Measurements from ENCODE around the gene GLRX5.
A peak's percentile ranks its signal among the peaks of the same experiment; 100 is the strongest.
"Not testable (repeated sequence)": the region's sequence is repeated elsewhere in the genome, so short reads cannot be mapped to it uniquely, and the experiment has no call there.

The GLRX5 gene

DNA sequence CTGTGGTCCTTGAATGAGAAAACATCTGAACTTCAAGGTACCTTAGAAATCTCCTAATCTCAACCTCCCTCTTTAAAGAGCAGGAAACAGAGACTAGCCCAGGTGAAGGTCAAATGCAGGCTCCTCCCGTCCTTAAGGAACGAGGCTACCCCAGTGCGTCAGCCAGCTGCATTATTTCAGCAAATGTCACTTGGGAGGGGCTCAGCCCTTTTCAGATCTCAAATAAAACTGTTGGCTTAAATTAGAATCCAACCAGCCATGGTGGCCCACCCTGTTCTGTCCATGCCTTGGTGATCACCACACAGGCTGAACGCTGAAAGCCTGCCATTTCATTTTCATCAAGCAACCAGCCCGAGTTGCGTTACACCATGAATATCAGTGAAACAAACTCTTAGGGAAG, 25.4 kb upstream of the GLRX5 start:
- Histone ChIP-seq H2BK5ac (ENCODE audit: low read depth, low read length, poor library complexity) (no peak overlapping the region), H3K4ac (ENCODE audit: low read depth, low read length) (no peak overlapping the region), H2BK120ac (ENCODE audit: insufficient read depth, low read length, poor library complexity) (no peak overlapping the region), H3K4me1 (ENCODE audit: control insufficient read depth in 1 of 2, insufficient read depth in 2 of 2, low read length in 2 of 2) (peaks cover 15 to 16% of the 10 kb centered on the region in 2 experiments), H2AK5ac (ENCODE audit: low read length) (no peak overlapping the region), H3K36me3 (ENCODE audit: control insufficient read depth in 1 of 2, insufficient read depth in 2 of 2, low read length in 2 of 2) (no peaks in the 10 kb centered on the region), H3K23ac (ENCODE audit: low read length) (no peak overlapping the region), H3K4me2 (ENCODE audit: low read length) (no peak overlapping the region), H2BK12ac (ENCODE audit: low read length) (no peak overlapping the region), H3K79me1 (ENCODE audit: low read length) (peaks cover 5% of the 10 kb centered on the region), H3K9me3 (ENCODE audit: insufficient read depth, low read depth, low read length) (no peaks in the 10 kb centered on the region), H2AFZ (ENCODE audit: insufficient read depth, low read length, poor library complexity) (no peak overlapping the region), H3K79me2 (ENCODE audit: control insufficient read depth, insufficient read depth, low read length, poor library complexity) (peaks cover 2% of the 10 kb centered on the region), H3K27ac (ENCODE audit: low read depth, low read length) (no peak overlapping the region), H4K8ac (ENCODE audit: low read depth, low read length) (no peak overlapping the region), H3K27me3 (ENCODE audit: insufficient read depth, low read length) (no peaks in the 10 kb centered on the region), H4K12ac (ENCODE audit: low read depth, low read length) (no peak overlapping the region), H3K18ac (ENCODE audit: low read length) (no peak overlapping the region), H4K91ac (ENCODE audit: low read depth, low read length) (no peak overlapping the region), H3K9ac (ENCODE audit: low read length) (no peak overlapping the region), H3K4me3 (ENCODE audit: low read depth, low read length) (no peak overlapping the region), H3K14ac (ENCODE audit: low read length) (no peak overlapping the region)
- DNase-seq = no peak
- WGBS (ENCODE audit: extremely low coverage, insufficient coverage, insufficient read length) = no CpG with 5 or more reads among the region's 6 CpGs

DNA sequence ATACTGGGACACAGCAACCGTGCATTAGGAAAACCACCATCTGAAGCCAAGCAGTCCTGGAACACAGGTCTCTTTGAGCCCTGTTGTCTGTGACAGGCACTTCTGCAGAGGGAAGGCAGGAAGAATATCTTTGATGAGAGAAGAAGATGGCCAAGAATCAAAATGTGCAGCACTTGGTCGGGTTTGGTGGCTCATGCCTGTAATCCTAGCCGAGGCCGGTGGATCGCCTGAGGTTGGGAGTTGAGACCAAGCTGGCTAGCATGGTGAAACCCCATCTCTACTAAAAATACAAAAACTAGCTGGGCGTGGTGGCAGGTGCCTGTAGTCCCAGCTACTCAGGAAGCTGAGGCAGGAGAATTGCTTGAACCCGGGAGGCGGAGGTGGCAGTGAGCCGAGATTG, 24.5 kb upstream of the GLRX5 start:
- H3K9me3 ChIP-seq (ENCODE audit: insufficient read depth, low read depth, low read length); H4K12ac ChIP-seq (ENCODE audit: low read depth, low read length); H3K9ac ChIP-seq (ENCODE audit: low read length); H4K91ac ChIP-seq (ENCODE audit: low read depth, low read length); H2BK5ac ChIP-seq (ENCODE audit: low read depth, low read length, poor library complexity); H4K8ac ChIP-seq (ENCODE audit: low read depth, low read length); H3K27ac ChIP-seq (ENCODE audit: low read depth, low read length); H3K79me1 ChIP-seq (ENCODE audit: low read length); H2AFZ ChIP-seq (ENCODE audit: insufficient read depth, low read length, poor library complexity); H3K4ac ChIP-seq (ENCODE audit: low read depth, low read length); H3K79me2 ChIP-seq (ENCODE audit: control insufficient read depth, insufficient read depth, low read length, poor library complexity); H3K27me3 ChIP-seq (ENCODE audit: insufficient read depth, low read length); H3K14ac ChIP-seq (ENCODE audit: low read length); H2BK12ac ChIP-seq (ENCODE audit: low read length); H3K4me2 ChIP-seq (ENCODE audit: low read length); H2AK5ac ChIP-seq (ENCODE audit: low read length); H3K4me3 ChIP-seq (ENCODE audit: low read depth, low read length); DNase-seq; H3K36me3 ChIP-seq (ENCODE audit: control insufficient read depth in 1 of 2, insufficient read depth in 2 of 2, low read length in 2 of 2); H3K18ac ChIP-seq (ENCODE audit: low read length); H2BK120ac ChIP-seq (ENCODE audit: insufficient read depth, low read length, poor library complexity); H3K23ac ChIP-seq (ENCODE audit: low read length): not testable (repeated sequence)
- peaks cover 22 to 23% of the 10 kb centered on the region in 2 experiments for H3K4me1 ChIP-seq (ENCODE audit: control insufficient read depth in 1 of 2, insufficient read depth in 2 of 2, low read length in 2 of 2)
- WGBS (ENCODE audit: extremely low coverage, insufficient coverage, insufficient read length) = no CpG with 5 or more reads among the region's 9 CpGs

DNA sequence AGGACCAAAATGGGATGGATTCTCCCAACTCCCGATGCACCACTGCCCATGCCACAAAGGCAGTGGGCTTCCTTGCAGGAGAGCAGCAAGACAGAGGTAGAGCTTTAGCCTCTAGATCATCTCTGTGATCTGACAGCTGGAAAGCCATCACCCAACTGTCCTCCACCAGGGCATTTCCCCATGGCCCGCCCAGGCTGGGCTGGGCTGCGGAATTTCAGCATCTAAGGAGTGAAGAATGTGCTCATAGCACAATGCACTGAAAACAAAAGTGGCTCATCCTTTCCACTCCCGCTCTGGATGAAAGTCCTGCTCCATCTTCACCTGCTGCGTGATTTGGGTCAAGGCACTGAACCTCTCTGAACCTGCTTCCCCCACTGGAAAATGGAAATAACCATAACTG, 24.0 kb upstream of the GLRX5 start:
- no peak overlapping the region for H2BK12ac ChIP-seq (ENCODE audit: low read length)
- no peaks in the 10 kb centered on the region for H3K36me3 ChIP-seq (ENCODE audit: control insufficient read depth in 1 of 2, insufficient read depth in 2 of 2, low read length in 2 of 2)
- no peak overlapping the region for H3K4me3 ChIP-seq (ENCODE audit: low read depth, low read length)
- WGBS (ENCODE audit: extremely low coverage, insufficient coverage, insufficient read length) = no CpG with 5 or more reads among the region's 5 CpGs
- no peak overlapping the region for H3K18ac ChIP-seq (ENCODE audit: low read length)
- H3K4me2 ChIP-seq (ENCODE audit: low read length) = no peak overlapping the region
- peak in 1 of 2 donors; percentile 65 for DNase-seq
- H2BK120ac ChIP-seq (ENCODE audit: insufficient read depth, low read length, poor library complexity) = no peak overlapping the region
- H4K12ac ChIP-seq (ENCODE audit: low read depth, low read length) = no peak overlapping the region
- no peak overlapping the region for H3K14ac ChIP-seq (ENCODE audit: low read length)
- H3K4ac ChIP-seq (ENCODE audit: low read depth, low read length) = no peak overlapping the region
- no peak overlapping the region for H2AK5ac ChIP-seq (ENCODE audit: low read length)
- H3K79me1 ChIP-seq (ENCODE audit: low read length) = peaks cover 6% of the 10 kb centered on the region
- H3K27me3 ChIP-seq (ENCODE audit: insufficient read depth, low read length) = no peaks in the 10 kb centered on the region
- no peaks in the 10 kb centered on the region for H3K9me3 ChIP-seq (ENCODE audit: insufficient read depth, low read depth, low read length)
- peaks cover 26 to 27% of the 10 kb centered on the region in 2 experiments for H3K4me1 ChIP-seq (ENCODE audit: control insufficient read depth in 1 of 2, insufficient read depth in 2 of 2, low read length in 2 of 2)
- H3K79me2 ChIP-seq (ENCODE audit: control insufficient read depth, insufficient read depth, low read length, poor library complexity) = peaks cover 2% of the 10 kb centered on the region
- H2AFZ ChIP-seq (ENCODE audit: insufficient read depth, low read length, poor library complexity) = no peak overlapping the region
- H3K9ac ChIP-seq (ENCODE audit: low read length) = no peak overlapping the region
- no peak overlapping the region for H3K27ac ChIP-seq (ENCODE audit: low read depth, low read length)
- no peak overlapping the region for H2BK5ac ChIP-seq (ENCODE audit: low read depth, low read length, poor library complexity)
- H4K8ac ChIP-seq (ENCODE audit: low read depth, low read length) = no peak overlapping the region
- H4K91ac ChIP-seq (ENCODE audit: low read depth, low read length) = no peak overlapping the region
- no peak overlapping the region for H3K23ac ChIP-seq (ENCODE audit: low read length)

DNA sequence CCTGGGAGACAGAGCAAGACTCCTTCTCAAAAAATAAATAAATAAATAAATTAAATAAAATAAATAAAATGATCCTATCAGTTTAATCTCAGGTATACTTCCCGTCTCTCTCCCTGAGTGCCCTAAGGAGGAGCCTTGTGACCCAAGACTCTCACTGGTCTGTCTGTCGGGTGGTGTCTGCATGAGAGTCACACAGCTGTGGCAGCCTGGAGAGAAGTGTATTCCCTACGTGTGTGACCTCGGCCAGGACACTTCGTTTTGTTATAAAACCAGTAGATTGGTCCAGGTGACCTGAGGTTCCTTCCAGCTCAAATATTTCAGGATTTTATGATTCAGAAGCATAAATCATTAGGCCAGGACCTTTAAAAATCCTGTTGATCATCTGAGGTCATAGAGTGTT, 23.2 kb upstream of the GLRX5 start:
- DNase-seq = peak in 1 of 2 donors; percentile 9

More for the DNA sequence above, 23.2 kb upstream of the GLRX5 start:
- Histone ChIP-seq H2BK120ac (ENCODE audit: insufficient read depth, low read length, poor library complexity) (no peak overlapping the region), H2BK5ac (ENCODE audit: low read depth, low read length, poor library complexity) (no peak overlapping the region), H3K27ac (ENCODE audit: low read depth, low read length) (no peak overlapping the region), H3K4ac (ENCODE audit: low read depth, low read length) (no peak overlapping the region), H4K91ac (ENCODE audit: low read depth, low read length) (no peak overlapping the region), H3K36me3 (ENCODE audit: control insufficient read depth in 1 of 2, insufficient read depth in 2 of 2, low read length in 2 of 2) (no peaks in the 10 kb centered on the region), H3K9ac (ENCODE audit: low read length) (no peak overlapping the region), H3K23ac (ENCODE audit: low read length) (no peak overlapping the region), H3K79me2 (ENCODE audit: control insufficient read depth, insufficient read depth, low read length, poor library complexity) (peaks cover 2% of the 10 kb centered on the region), H2BK12ac (ENCODE audit: low read length) (no peak overlapping the region), H3K4me1 (ENCODE audit: control insufficient read depth in 1 of 2, insufficient read depth in 2 of 2, low read length in 2 of 2) (peaks cover 29 to 30% of the 10 kb centered on the region in 2 experiments), H3K4me2 (ENCODE audit: low read length) (no peak overlapping the region), H2AK5ac (ENCODE audit: low read length) (no peak overlapping the region), H3K4me3 (ENCODE audit: low read depth, low read length) (no peak overlapping the region), H3K9me3 (ENCODE audit: insufficient read depth, low read depth, low read length) (no peaks in the 10 kb centered on the region), H4K8ac (ENCODE audit: low read depth, low read length) (no peak overlapping the region), H3K27me3 (ENCODE audit: insufficient read depth, low read length) (no peaks in the 10 kb centered on the region), H3K79me1 (ENCODE audit: low read length) (peaks cover 6% of the 10 kb centered on the region), H2AFZ (ENCODE audit: insufficient read depth, low read length, poor library complexity) (no peak overlapping the region), H4K12ac (ENCODE audit: low read depth, low read length) (no peak overlapping the region), H3K18ac (ENCODE audit: low read length) (no peak overlapping the region), H3K14ac (ENCODE audit: low read length) (no peak overlapping the region)
- no CpG with 5 or more reads among the region's 5 CpGs for WGBS (ENCODE audit: extremely low coverage, insufficient coverage, insufficient read length)
